HEK293 (cell line): ENCODE measurements around the gene KIF22.
A peak's percentile ranks its signal among the peaks of the same experiment; 100 is the strongest.

Experiments
- CTCF ChIA-PET: fragments of 350-600 bp; formaldehyde crosslinking; extraction: SDS; loops from one replicate; lab custom pipeline; 2021; ENCODE audit warnings: antibody characterized with exemption; lab: Yijun Ruan, JAX
- POLR2A ChIA-PET: fragments of 300-600 bp; formaldehyde crosslinking; extraction: SDS; loops from one replicate; lab custom pipeline; 2020; ENCODE audit warnings: antibody characterized with exemption, inconsistent platforms; lab: Yijun Ruan, JAX
- H3K27ac ChIP-seq: fragments of 200-500 bp; sonication (Bioruptor generic); 2 replicates; pipeline ENCODE4 v1.5.1; 2014; ENCODE audit warnings: low read depth, low read length, control low read depth, inconsistent platforms; ENCODE audit errors: extremely low read depth
- H3K36me3 ChIP-seq, 2 experiments: fragments of 200-500 bp in 1 of 2; sonication (Bioruptor generic) in 1 of 2; 1 replicate in 1 of 2; 2 replicates in 1 of 2; pipeline ENCODE4 v1.5.1; 2014 to 2017; ENCODE audit warnings: inconsistent platforms in 2 of 2, low read length in 2 of 2; ENCODE audit not compliant: control insufficient read depth in 2 of 2, insufficient read depth in 1 of 2
- H3K4me1 ChIP-seq: fragments of 200-500 bp; sonication (Bioruptor generic); 2 replicates; pipeline ENCODE4 v1.5.1; 2014; ENCODE audit warnings: mild to moderate bottlenecking, low read length, inconsistent platforms; ENCODE audit not compliant: control insufficient read depth, insufficient read depth
- H3K4me3 ChIP-seq: 2 replicates; pipeline ENCODE4 v1.5.1; 2011; ENCODE audit warnings: low read depth, mild to moderate bottlenecking, control low read depth, low read length, moderate library complexity
- H3K9me3 ChIP-seq: fragments of 200-500 bp; sonication (Bioruptor generic); 2 replicates; pipeline ENCODE4 v1.5.1; 2014; ENCODE audit warnings: low read depth, low read length, inconsistent platforms; ENCODE audit not compliant: control insufficient read depth, insufficient read depth
- GFI1B ChIP-seq: fragments of 450-650 bp; formaldehyde crosslinking; IDR thresholded peaks from 2 replicates; pipeline ENCODE4 v1.5.1; 2016; ENCODE audit warnings: missing biosample characterization, missing genetic modification characterization
- OVOL3 ChIP-seq: fragments of 450-650 bp; formaldehyde crosslinking; IDR thresholded peaks from 2 replicates; pipeline ENCODE4 v1.5.1; 2016; ENCODE audit warnings: missing biosample characterization, missing genetic modification characterization
- PRDM1 ChIP-seq: fragments of 450-650 bp; formaldehyde crosslinking; IDR thresholded peaks from 2 replicates; pipeline ENCODE4; 2016; ENCODE audit warnings: missing biosample characterization, missing genetic modification characterization
- SP7 ChIP-seq: fragments of 450-650 bp; formaldehyde crosslinking; IDR thresholded peaks from 2 replicates; pipeline ENCODE4 v1.5.1; 2016; ENCODE audit warnings: missing biosample characterization, missing genetic modification characterization
- ZBTB48 ChIP-seq: fragments of 450-650 bp; formaldehyde crosslinking; IDR thresholded peaks from 2 replicates; pipeline ENCODE4 v1.5.1; 2016; ENCODE audit warnings: missing biosample characterization, missing genetic modification characterization
- ZBTB8A ChIP-seq: fragments of 450-650 bp; formaldehyde crosslinking; IDR thresholded peaks from 2 replicates; pipeline ENCODE4 v1.5.1; 2016; ENCODE audit warnings: missing biosample characterization, missing genetic modification characterization
- ZNF133 ChIP-seq: fragments of 450-650 bp; formaldehyde crosslinking; IDR thresholded peaks from 2 replicates; pipeline ENCODE4 v1.5.1; 2016; ENCODE audit warnings: missing biosample characterization, missing genetic modification characterization
- ZNF426 ChIP-seq: fragments of 450-650 bp; formaldehyde crosslinking; IDR thresholded peaks from 2 replicates; pipeline ENCODE4 v1.5.1; 2017; ENCODE audit warnings: missing biosample characterization, missing genetic modification characterization, mild to moderate bottlenecking, inconsistent platforms, moderate library complexity
- ZNF521 ChIP-seq: fragments of 450-650 bp; formaldehyde crosslinking; IDR thresholded peaks from 2 replicates; pipeline ENCODE4 v1.5.1; 2017; ENCODE audit warnings: missing biosample characterization, mild to moderate bottlenecking, missing genetic modification characterization
- ZNF600 ChIP-seq: fragments of 450-650 bp; formaldehyde crosslinking; IDR thresholded peaks from 2 replicates; pipeline ENCODE4 v1.5.1; 2016; ENCODE audit warnings: missing biosample characterization, missing genetic modification characterization
- ZNF654 ChIP-seq: fragments of 450-650 bp; formaldehyde crosslinking; IDR thresholded peaks from 2 replicates; pipeline ENCODE4 v1.5.1; 2016; ENCODE audit warnings: low read depth, missing biosample characterization, missing genetic modification characterization
- ZNF664 ChIP-seq: fragments of 450-650 bp; formaldehyde crosslinking; IDR thresholded peaks from 2 replicates; pipeline ENCODE4 v1.5.1; 2016; ENCODE audit warnings: missing biosample characterization, missing genetic modification characterization
- TF ChIP-seq, protein P1 (sequence below): fragments of 450-650 bp; formaldehyde crosslinking; IDR thresholded peaks from 2 replicates; pipeline ENCODE4 v1.5.1; 2016; ENCODE audit warnings: missing biosample characterization, missing genetic modification characterization, borderline replicate concordance
- TF ChIP-seq, protein P2 (sequence below): fragments of 450-650 bp; formaldehyde crosslinking; IDR thresholded peaks from 2 replicates; pipeline ENCODE4; 2016; ENCODE audit warnings: missing biosample characterization, missing genetic modification characterization
- TF ChIP-seq, protein P3 (sequence below): fragments of 450-650 bp; formaldehyde crosslinking; IDR thresholded peaks from 2 replicates; pipeline ENCODE4 v1.5.1; 2017; ENCODE audit warnings: missing biosample characterization, mild to moderate bottlenecking, missing genetic modification characterization, moderate library complexity

Gene KIF22

DNA sequence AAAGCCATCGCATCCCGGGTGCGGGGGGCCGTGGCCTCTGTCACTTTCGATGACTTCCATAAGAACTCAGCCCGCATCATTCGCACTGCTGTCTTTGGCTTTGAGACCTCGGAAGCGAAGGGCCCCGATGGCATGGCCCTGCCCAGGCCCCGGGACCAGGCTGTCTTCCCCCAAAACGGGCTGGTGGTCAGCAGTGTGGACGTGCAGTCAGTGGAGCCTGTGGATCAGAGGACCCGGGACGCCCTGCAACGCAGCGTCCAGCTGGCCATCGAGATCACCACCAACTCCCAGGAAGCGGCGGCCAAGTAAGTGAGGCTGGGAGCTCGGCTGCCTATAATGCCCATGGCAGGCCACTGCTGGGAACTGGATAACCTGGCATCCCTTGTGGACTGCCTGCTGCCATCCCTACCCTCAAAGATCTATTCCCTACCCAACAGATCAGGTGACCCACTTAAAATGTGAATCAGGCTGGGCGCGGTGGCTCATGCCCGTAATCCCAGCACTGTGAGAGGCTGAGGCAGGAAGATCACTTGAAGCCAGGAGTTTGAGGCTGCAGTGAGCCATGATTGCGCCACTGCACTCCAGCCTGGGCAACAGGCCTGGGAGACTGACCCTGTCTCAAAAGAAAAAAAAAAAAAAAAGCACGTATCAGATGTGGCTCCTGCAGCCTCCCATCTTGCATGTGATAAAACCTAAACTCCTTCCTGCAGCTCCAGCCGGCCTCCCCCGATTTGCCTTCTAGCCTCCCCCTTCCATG, 54.2 kb downstream of the KIF22 start:
- H3K36me3 ChIP-seq: peaks cover 0 to 9% of the 10 kb centered on the region in 2 experiments; a peak in 1 of 3 replicates
- H3K4me1 ChIP-seq: no peaks in the 10 kb centered on the region
- no peak overlapping the region for H3K27ac ChIP-seq
- TF ChIP-seq SP7 (tag by site-specific recombination) (no peak), ZNF600 (0 out of 2 replicates have a peak, but pooled peaks have one; percentile 17)
- H3K4me3 ChIP-seq: no peak overlapping the region
- POLR2A ChIA-PET: interaction anchor here (0.6 to 1.4 kb wide), 3 partner anchors 10 to 40 kb away, joined by 3 read pairs; partner anchors contain the start of gene PAGR1
- CTCF ChIA-PET: interaction anchor here (0.9 to 1.4 kb wide), 4 partner anchors 10 to 29 kb away, joined by 3 to 6 read pairs (median 4); partner anchors contain the start of gene MVP
- no peaks in the 10 kb centered on the region for H3K9me3 ChIP-seq

DNA sequence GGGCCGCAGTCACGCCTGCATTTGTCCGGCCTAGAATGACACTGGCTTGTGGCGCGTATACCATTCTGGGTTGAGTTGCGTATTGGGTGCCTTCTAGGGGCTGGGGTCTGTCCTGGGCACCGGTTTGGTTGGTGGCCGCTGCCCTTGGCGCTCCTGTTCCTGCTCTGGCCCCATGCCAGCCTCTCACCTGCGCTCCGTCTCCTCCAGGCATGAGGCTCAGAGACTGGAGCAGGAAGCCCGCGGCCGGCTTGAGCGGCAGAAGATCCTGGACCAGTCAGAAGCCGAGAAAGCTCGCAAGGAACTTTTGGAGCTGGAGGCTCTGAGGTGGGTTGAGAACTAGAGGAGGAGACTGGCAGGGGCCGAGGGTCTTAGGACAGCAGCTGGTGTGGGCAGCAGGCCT, 55.1 kb downstream of the KIF22 start:
- H3K36me3 ChIP-seq: peaks cover 0 to 9% of the 10 kb centered on the region in 2 experiments; a peak in 1 of 3 replicates
- no peaks in the 10 kb centered on the region for H3K4me1 ChIP-seq
- ChIA-PET CTCF (interaction anchor here (0.9 to 1.4 kb wide), 2 partner anchors 23 to 29 kb away, joined by 3 read pairs; no protein-coding TSS in a partner anchor), POLR2A (interaction anchor here (0.6 to 1.2 kb wide), 2 partner anchors 30 to 41 kb away, joined by 3 read pairs; partner anchors contain the start of gene PAGR1)
- no peak overlapping the region for H3K27ac ChIP-seq
- no peak overlapping the region for H3K4me3 ChIP-seq
- no peaks in the 10 kb centered on the region for H3K9me3 ChIP-seq
- TF ChIP-seq PRDM1 (tag by site-specific recombination) (no peak), ZNF133 (tag by site-specific recombination) (no peak), ZNF664 (tag by site-specific recombination) (no peak), ZNF521 (no peak), ZNF426 (tag by site-specific recombination) (no peak), ZBTB8A (tag by site-specific recombination) (no peak), ZBTB48 (tag by site-specific recombination) (no peak), GFI1B (tag by site-specific recombination) (no peak), OVOL3 (no peak), ZNF654 (tag by site-specific recombination) (no peak)
- TF ChIP-seq, protein P1, sequence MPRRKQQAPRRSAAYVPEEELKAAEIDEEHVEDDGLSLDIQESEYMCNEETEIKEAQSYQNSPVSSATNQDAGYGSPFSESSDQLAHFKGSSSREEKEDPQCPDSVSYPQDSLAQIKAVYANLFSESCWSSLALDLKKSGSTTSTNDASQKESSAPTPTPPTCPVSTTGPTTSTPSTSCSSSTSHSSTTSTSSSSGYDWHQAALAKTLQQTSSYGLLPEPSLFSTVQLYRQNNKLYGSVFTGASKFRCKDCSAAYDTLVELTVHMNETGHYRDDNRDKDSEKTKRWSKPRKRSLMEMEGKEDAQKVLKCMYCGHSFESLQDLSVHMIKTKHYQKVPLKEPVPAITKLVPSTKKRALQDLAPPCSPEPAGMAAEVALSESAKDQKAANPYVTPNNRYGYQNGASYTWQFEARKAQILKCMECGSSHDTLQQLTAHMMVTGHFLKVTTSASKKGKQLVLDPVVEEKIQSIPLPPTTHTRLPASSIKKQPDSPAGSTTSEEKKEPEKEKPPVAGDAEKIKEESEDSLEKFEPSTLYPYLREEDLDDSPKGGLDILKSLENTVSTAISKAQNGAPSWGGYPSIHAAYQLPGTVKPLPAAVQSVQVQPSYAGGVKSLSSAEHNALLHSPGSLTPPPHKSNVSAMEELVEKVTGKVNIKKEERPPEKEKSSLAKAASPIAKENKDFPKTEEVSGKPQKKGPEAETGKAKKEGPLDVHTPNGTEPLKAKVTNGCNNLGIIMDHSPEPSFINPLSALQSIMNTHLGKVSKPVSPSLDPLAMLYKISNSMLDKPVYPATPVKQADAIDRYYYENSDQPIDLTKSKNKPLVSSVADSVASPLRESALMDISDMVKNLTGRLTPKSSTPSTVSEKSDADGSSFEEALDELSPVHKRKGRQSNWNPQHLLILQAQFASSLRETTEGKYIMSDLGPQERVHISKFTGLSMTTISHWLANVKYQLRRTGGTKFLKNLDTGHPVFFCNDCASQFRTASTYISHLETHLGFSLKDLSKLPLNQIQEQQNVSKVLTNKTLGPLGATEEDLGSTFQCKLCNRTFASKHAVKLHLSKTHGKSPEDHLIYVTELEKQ (tag by site-specific recombination): no peak
- TF ChIP-seq, protein P2, sequence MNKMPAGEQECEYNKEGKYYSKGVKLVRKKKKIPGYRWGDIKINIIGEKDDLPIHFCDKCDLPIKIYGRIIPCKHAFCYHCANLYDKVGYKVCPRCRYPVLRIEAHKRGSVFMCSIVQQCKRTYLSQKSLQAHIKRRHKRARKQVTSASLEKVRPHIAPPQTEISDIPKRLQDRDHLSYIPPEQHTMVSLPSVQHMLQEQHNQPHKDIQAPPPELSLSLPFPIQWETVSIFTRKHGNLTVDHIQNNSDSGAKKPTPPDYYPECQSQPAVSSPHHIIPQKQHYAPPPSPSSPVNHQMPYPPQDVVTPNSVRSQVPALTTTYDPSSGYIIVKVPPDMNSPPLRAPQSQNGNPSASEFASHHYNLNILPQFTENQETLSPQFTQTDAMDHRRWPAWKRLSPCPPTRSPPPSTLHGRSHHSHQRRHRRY: no peak
- TF ChIP-seq, protein P3, sequence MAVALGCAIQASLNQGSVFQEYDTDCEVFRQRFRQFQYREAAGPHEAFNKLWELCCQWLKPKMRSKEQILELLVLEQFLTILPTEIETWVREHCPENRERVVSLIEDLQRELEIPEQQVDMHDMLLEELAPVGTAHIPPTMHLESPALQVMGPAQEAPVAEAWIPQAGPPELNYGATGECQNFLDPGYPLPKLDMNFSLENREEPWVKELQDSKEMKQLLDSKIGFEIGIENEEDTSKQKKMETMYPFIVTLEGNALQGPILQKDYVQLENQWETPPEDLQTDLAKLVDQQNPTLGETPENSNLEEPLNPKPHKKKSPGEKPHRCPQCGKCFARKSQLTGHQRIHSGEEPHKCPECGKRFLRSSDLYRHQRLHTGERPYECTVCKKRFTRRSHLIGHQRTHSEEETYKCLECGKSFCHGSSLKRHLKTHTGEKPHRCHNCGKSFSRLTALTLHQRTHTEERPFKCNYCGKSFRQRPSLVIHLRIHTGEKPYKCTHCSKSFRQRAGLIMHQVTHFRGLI: no peak
- TF ChIP-seq, all 188 proteins: peak for 0
